Caco-2 (cell line): Measurements from ENCODE around the gene RO60. TPM values are rescaled to one million over a fixed set of nuclear protein-coding genes. Genes with fewer than 3 reads are reported as not detected.

Experiments used
- BruUV-seq: library from RNA; stranded (reverse); fragments of 400-500 nt; replicated peaks from 2 replicates; lab custom pipeline; 2021; lab: Mats Ljungman, UMichigan
- CTCF ChIA-PET: fragments of 300-600 bp; sonication (Branson Sonifier 250); formaldehyde crosslinking; loops from one replicate; lab custom pipeline; 2022; ENCODE audit warnings: antibody characterized with exemption; lab: Charles Lee
- POLR2A ChIA-PET: fragments of 300-600 bp; sonication (Branson Sonifier 250); formaldehyde crosslinking; loops from one replicate; lab custom pipeline; 2022; ENCODE audit warnings: antibody characterized with exemption; lab: Charles Lee
- DNase-seq, 2 experiments: peaks; one replicate each; pipeline versions ENCODE4 v3.0.0 to v3.0.0-alpha.2; 2020 to 2022
- H3K27me3 ChIP-seq: replicated peaks from 2 replicates; pipeline ENCODE4 v1.6.0; 2011; ENCODE audit warnings: low read length; ENCODE audit not compliant: control insufficient read depth, insufficient read depth
- H3K36me3 ChIP-seq: 2 replicates; pipeline ENCODE4 v1.5.1; 2011; ENCODE audit warnings: low read length; ENCODE audit not compliant: control insufficient read depth, insufficient read depth
- H3K4me1 ChIP-seq: fragments of 250-450 bp; sonication (Bioruptor Pico); 2 replicates; pipeline ENCODE4 v1.5.1; 2020; ENCODE audit warnings: mild to moderate bottlenecking
- H3K4me3 ChIP-seq: 2 replicates; pipeline ENCODE4 v1.5.1; 2011; ENCODE audit warnings: low read depth, mild to moderate bottlenecking, control low read depth, low read length
- H3K9me3 ChIP-seq: fragments of 250-450 bp; sonication (Bioruptor Pico); 2 replicates; pipeline ENCODE4 v1.5.1; 2020; ENCODE audit warnings: mild to moderate bottlenecking, moderate library complexity
- H3K27ac Mint-ChIP-seq: one replicate; pipeline ENCODE4 v1.8.0; 2022; ENCODE audit warnings: mixed read lengths; ENCODE audit not compliant: unreplicated experiment
- H3K27me3 Mint-ChIP-seq: one replicate; pipeline ENCODE4 v1.8.0; 2022; ENCODE audit warnings: mixed read lengths; ENCODE audit not compliant: insufficient read depth, unreplicated experiment
- H3K36me3 Mint-ChIP-seq: one replicate; pipeline ENCODE4 v1.8.0; 2022; ENCODE audit warnings: mild to moderate bottlenecking, mixed read lengths; ENCODE audit not compliant: insufficient read depth, unreplicated experiment
- H3K4me1 Mint-ChIP-seq: one replicate; pipeline ENCODE4 v1.8.0; 2022; ENCODE audit warnings: low read depth, mixed read lengths; ENCODE audit not compliant: unreplicated experiment
- H3K4me3 Mint-ChIP-seq: one replicate; pipeline ENCODE4 v1.8.0; 2022; ENCODE audit warnings: mild to moderate bottlenecking, moderate library complexity, mixed read lengths; ENCODE audit not compliant: unreplicated experiment
- H3K9me3 Mint-ChIP-seq: one replicate; pipeline ENCODE4 v1.8.0; 2022; ENCODE audit warnings: mixed read lengths; ENCODE audit not compliant: unreplicated experiment
- CTCF ChIP-seq, 2 experiments: fragments of 200-600 bp in 1 of 2; IDR thresholded peaks; 1 replicate in 1 of 2; 2 replicates in 1 of 2; pipeline versions ENCODE4 v1.5.1 to v1.8.0; 2011 to 2022; ENCODE audit warnings: antibody characterized with exemption in 1 of 2, control low read depth in 1 of 2, inconsistent platforms in 1 of 2, low read depth in 1 of 2, low read length in 1 of 2, mild to moderate bottlenecking in 1 of 2, moderate library complexity in 1 of 2; ENCODE audit not compliant: insufficient read depth in 1 of 2, severe bottlenecking in 1 of 2, unreplicated experiment in 1 of 2
- intact Hi-C: fragments of 100-400 bp; cut with micrococcal nuclease; formaldehyde crosslinking; loops from one replicate; pipeline ENCODE4 v1.10.0; 2022; ENCODE audit not compliant: unreplicated experiment
- total RNA-seq: library from RNA; stranded (reverse); gene quantifications from 2 replicates; pipeline ENCODE4 v1.2.3, GENCODE V29; 2022

Gene RO60
- total RNA-seq, 1 experiment from 2014 or later = 50.0 TPM

GRCh38 chr1:193090865-193091264 lies 31.5 kb downstream of the RO60 start:
- intact Hi-C loops = no loop called here
- Mint-ChIP-seq H3K4me3 (no peak overlapping the region), H3K36me3 (peaks cover 12% of the 10 kb centered on the region), H3K4me1 (no peaks in the 10 kb centered on the region), H3K27ac (no peak overlapping the region), H3K9me3 (no peaks in the 10 kb centered on the region), H3K27me3 (no peaks in the 10 kb centered on the region)
- ChIA-PET POLR2A (no interaction called here), CTCF (no interaction called here)
- H3K9me3 ChIP-seq = no peaks in the 10 kb centered on the region
- no peak overlapping the region for H3K4me3 ChIP-seq
- no peak for DNase-seq
- no peaks in the 10 kb centered on the region for H3K27me3 ChIP-seq
- BruUV-seq = TSS peak; percentile 7
- H3K36me3 ChIP-seq = no peaks in the 10 kb centered on the region
- TF ChIP-seq CTCF (IDR thresholded peaks at IDR 0.05; ENCODE audit: insufficient read depth in 1 of 2, low read depth in 1 of 2, low read length in 1 of 2, severe bottlenecking in 1 of 2, unreplicated experiment in 1 of 2) = no peak
- no peaks in the 10 kb centered on the region for H3K4me1 ChIP-seq

GRCh38 chr1:193094112-193094511 lies 34.7 kb downstream of the RO60 start:
- H3K9me3 ChIP-seq = no peaks in the 10 kb centered on the region
- no peaks in the 10 kb centered on the region for H3K27me3 ChIP-seq
- BruUV-seq = no TSS peak
- H3K36me3 ChIP-seq = no peaks in the 10 kb centered on the region
- H3K4me1 ChIP-seq = no peaks in the 10 kb centered on the region
- Mint-ChIP-seq H3K4me1 (no peaks in the 10 kb centered on the region), H3K4me3 (no peak overlapping the region), H3K27me3 (no peaks in the 10 kb centered on the region), H3K27ac (no peak overlapping the region), H3K9me3 (no peaks in the 10 kb centered on the region), H3K36me3 (peaks cover 6% of the 10 kb centered on the region)
- intact Hi-C loops = no loop called here
- ChIA-PET POLR2A (interaction anchor here (0.6 kb wide), 1 partner anchor 9 kb away, joined by 4 read pairs; no protein-coding TSS in a partner anchor), CTCF (no interaction called here)
- no peak overlapping the region for H3K4me3 ChIP-seq
- DNase-seq = no peak
- no peak for TF ChIP-seq CTCF (IDR thresholded peaks at IDR 0.05; ENCODE audit: insufficient read depth in 1 of 2, low read depth in 1 of 2, low read length in 1 of 2, severe bottlenecking in 1 of 2, unreplicated experiment in 1 of 2)

- Histone ChIP-seq H3K9me3 (no peaks in the 10 kb centered on the region), H3K4me1 (peaks cover 8% of the 10 kb centered on the region; the same call in 1 of the 2 replicates), H3K36me3 (no peaks in the 10 kb centered on the region), H3K27me3 (no peaks in the 10 kb centered on the region), H3K4me3 (no peak overlapping the region)
- BruUV-seq = no TSS peak
- Mint-ChIP-seq H3K4me3 (no peak overlapping the region), H3K27me3 (no peaks in the 10 kb centered on the region), H3K4me1 (peaks cover 13% of the 10 kb centered on the region), H3K36me3 (peaks cover 13% of the 10 kb centered on the region), H3K27ac (no peak overlapping the region), H3K9me3 (no peaks in the 10 kb centered on the region)
- POLR2A ChIA-PET = interaction anchor here (0.6 kb wide), 2 partner anchors 9 to 13 kb away, joined by 4 read pairs; no protein-coding TSS in a partner anchor
- no peak for DNase-seq
- CTCF ChIA-PET = no interaction called here
- intact Hi-C loops = no loop called here
- TF ChIP-seq CTCF (IDR thresholded peaks at IDR 0.05; ENCODE audit: insufficient read depth in 1 of 2, low read depth in 1 of 2, low read length in 1 of 2, severe bottlenecking in 1 of 2, unreplicated experiment in 1 of 2) = no peak
Measured at GRCh38 chr1:193102662-193103061, 43.2 kb downstream of the RO60 start.
